HCT116 (cell line): Measurements from ENCODE around the gene DOCK3. TPM values are rescaled to one million over a fixed set of nuclear protein-coding genes. Genes with fewer than 3 reads are reported as not detected.
"Not testable (repeated sequence)": the region's sequence is repeated elsewhere in the genome, so short reads cannot be mapped to it uniquely, and the experiment has no call there.

Experiments
- ATAC-seq: fragments of 200-7000 bp; cut with Tn5 transposase; 2 replicates; pipeline ENCODE4 v1.9.1; 2020; ENCODE audit warnings: mild to moderate bottlenecking, moderate library complexity
- BruUV-seq: library from RNA; stranded (reverse); fragments of 400-500 nt; replicated peaks from 2 replicates; lab custom pipeline; 2021; lab: Mats Ljungman, UMichigan
- CTCF ChIA-PET: fragments of 300-600 bp; sonication (Branson Sonifier 250); formaldehyde crosslinking; loops from one replicate; lab custom pipeline; 2021; ENCODE audit warnings: antibody characterized with exemption; lab: Charles Lee
- POLR2A ChIA-PET: fragments of 300-600, 350-600 bp; sonication (Branson Sonifier 250); formaldehyde crosslinking; loops from one replicate; lab custom pipeline; 2021; ENCODE audit warnings: antibody characterized with exemption; lab: Charles Lee
- RAD21 ChIA-PET, 2 experiments: fragments of 300-600 bp; sonication (Branson Sonifier 250); formaldehyde crosslinking; loops; one replicate each; lab custom pipeline; 2023; ENCODE audit warnings: low total read pairs in 2 of 2; ENCODE audit not compliant: uncharacterized antibody in 2 of 2, unreplicated experiment in 2 of 2, low non-redundant PET in 1 of 2; lab: Charles Lee
- DNase-seq: peaks from one replicate; pipeline ENCODE4 v3.0.0-alpha.2; 2010; ENCODE audit warnings: low read depth, low spot score
- H2AFZ ChIP-seq: fragments of 200-600 bp; shearing (Covaris generic), sonication (generic); 2 replicates; pipeline ENCODE4 v1.6.1; 2017; ENCODE audit warnings: low read depth, mixed run types, mixed read lengths, antibody characterized with exemption, low read length; ENCODE audit not compliant: poor library complexity, severe bottlenecking
- H3K27ac ChIP-seq: 2 replicates; pipeline ENCODE4 v1.5.1; 2012; ENCODE audit warnings: low read depth, low read length
- H3K27me3 ChIP-seq: fragments of 200-600 bp; sonication (generic); 2 replicates; pipeline ENCODE4 v1.6.1; 2016; ENCODE audit warnings: mixed run types, low read length, mixed read lengths; ENCODE audit not compliant: insufficient read depth
- H3K36me3 ChIP-seq, 2 experiments: fragments of 200-500 bp in 1 of 2; fragments of 200-600 bp in 1 of 2; sonication (Bioruptor generic) in 1 of 2; sonication (generic) in 1 of 2; 2 replicates each; pipeline versions ENCODE4 v1.5.1 to v1.6.1; 2014 to 2016; ENCODE audit warnings: low read length in 2 of 2, inconsistent platforms in 1 of 2, mixed read lengths in 1 of 2, mixed run types in 1 of 2; ENCODE audit not compliant: insufficient read depth in 2 of 2, control insufficient read depth in 1 of 2
- H3K4me1 ChIP-seq, 2 experiments: fragments of 200-600 bp in 1 of 2; sonication (generic) in 1 of 2; 2 replicates each; pipeline versions ENCODE4 v1.5.1 to v1.6.1; 2012 to 2017; ENCODE audit warnings: low read length in 2 of 2, inconsistent platforms in 1 of 2, mild to moderate bottlenecking in 1 of 2, mixed read lengths in 1 of 2, mixed run types in 1 of 2, moderate library complexity in 1 of 2; ENCODE audit not compliant: insufficient read depth in 2 of 2, control insufficient read depth in 1 of 2
- H3K4me2 ChIP-seq: fragments of 200-600 bp; sonication (generic); 2 replicates; pipeline ENCODE4 v1.6.1; 2017; ENCODE audit warnings: mixed run types, low read length, mixed read lengths
- H3K4me3 ChIP-seq, 2 experiments: fragments of 200-600 bp in 1 of 2; sonication (generic) in 1 of 2; replicated peaks in 1 of 2; 2 replicates each; pipeline ENCODE4 v1.5.1; 2011 to 2016; ENCODE audit warnings: low read length in 2 of 2, control low read depth in 1 of 2, low read depth in 1 of 2, mild to moderate bottlenecking in 1 of 2, mixed read lengths in 1 of 2, mixed run types in 1 of 2
- H3K79me2 ChIP-seq: fragments of 200-600 bp; sonication (generic); 2 replicates; pipeline ENCODE4 v1.6.1; 2017; ENCODE audit warnings: mild to moderate bottlenecking, mixed run types, low read length, moderate library complexity, mixed read lengths; ENCODE audit not compliant: insufficient read depth
- H3K9ac ChIP-seq: fragments of 200-600 bp; sonication (generic); 2 replicates; pipeline ENCODE4 v1.6.1; 2016; ENCODE audit warnings: low read length, mixed read lengths
- H3K9me2 ChIP-seq: fragments of 200-600 bp; sonication (generic), shearing (Covaris generic); 2 replicates; pipeline ENCODE4 v1.6.1; 2017; ENCODE audit warnings: mixed run types, mild to moderate bottlenecking, moderate library complexity; ENCODE audit not compliant: insufficient read depth
- H3K9me3 ChIP-seq, 2 experiments: fragments of 200-500 bp in 1 of 2; fragments of 200-600 bp in 1 of 2; sonication (Bioruptor generic) in 1 of 2; sonication (generic) in 1 of 2; 2 replicates each; pipeline ENCODE4 v1.6.1; 2014 to 2017; ENCODE audit warnings: low read length in 2 of 2, mixed read lengths in 2 of 2, inconsistent platforms in 1 of 2, low read depth in 1 of 2, mild to moderate bottlenecking in 1 of 2, mixed run types in 1 of 2, moderate library complexity in 1 of 2; ENCODE audit not compliant: control insufficient read depth in 1 of 2, insufficient read depth in 1 of 2
- H4K20me1 ChIP-seq: fragments of 200-600 bp; sonication (generic), shearing (Covaris generic); 2 replicates; pipeline ENCODE4 v1.6.1; 2017; ENCODE audit warnings: mixed run types, mild to moderate bottlenecking, moderate library complexity; ENCODE audit not compliant: insufficient read depth
- CBX3 ChIP-seq: IDR thresholded peaks from 2 replicates; pipeline ENCODE4 v1.6.1; 2012; ENCODE audit warnings: low read depth
- CEBPB ChIP-seq: IDR thresholded peaks from 2 replicates; pipeline ENCODE4 v1.6.1; 2012; ENCODE audit warnings: low read depth
- EGR1 ChIP-seq: IDR thresholded peaks from 2 replicates; pipeline ENCODE4 v1.6.1; 2012; ENCODE audit warnings: low read depth
- EZH2 ChIP-seq: fragments of 200-600 bp; sonication (generic); IDR thresholded peaks from 2 replicates; pipeline ENCODE4 v1.6.1; 2017; ENCODE audit warnings: antibody characterized with exemption, mixed run types
- FOSL1 ChIP-seq: IDR thresholded peaks from 2 replicates; pipeline ENCODE4 v1.6.1; 2012; ENCODE audit warnings: low read depth
- JUND ChIP-seq: IDR thresholded peaks from 2 replicates; pipeline ENCODE4 v1.6.1; 2012
- POLR2AphosphoS5 ChIP-seq: IDR thresholded peaks from 2 replicates; pipeline ENCODE4 v1.6.1; 2011; ENCODE audit warnings: mild to moderate bottlenecking, low read depth, low read length, moderate library complexity
- RAD21 ChIP-seq: IDR thresholded peaks from 2 replicates; pipeline ENCODE4 v1.6.1; 2012; ENCODE audit warnings: low read depth, mild to moderate bottlenecking
- SIN3A ChIP-seq: IDR thresholded peaks from 2 replicates; pipeline ENCODE4 v1.6.1; 2012; ENCODE audit warnings: low read depth
- SP1 ChIP-seq: IDR thresholded peaks from 2 replicates; pipeline ENCODE4 v1.6.1; 2012; ENCODE audit warnings: low read depth
- SRF ChIP-seq: IDR thresholded peaks from 2 replicates; pipeline ENCODE4 v1.6.1; 2012; ENCODE audit warnings: low read depth
- TCF7L2 ChIP-seq: IDR thresholded peaks from 2 replicates; pipeline ENCODE4 v1.7.0; 2011; ENCODE audit warnings: borderline replicate concordance, inconsistent platforms; ENCODE audit not compliant: insufficient read depth, insufficient read length; ENCODE audit errors: extremely low read depth
- ZFX ChIP-seq: fragments of 450-650 bp; IDR thresholded peaks from 2 replicates; pipeline ENCODE4 v1.6.1; 2017
- ZNF274 ChIP-seq: fragments of 200-500 bp; sonication (Bioruptor generic); IDR thresholded peaks from 2 replicates; pipeline ENCODE4 v1.6.1; 2014; ENCODE audit warnings: mild to moderate bottlenecking, low read depth, low read length, inconsistent platforms
- intact Hi-C: fragments of 100-400 bp; cut with micrococcal nuclease; formaldehyde crosslinking; loops from 2 replicates; pipeline ENCODE4 v1.10.0; 2022
- total RNA-seq: library from RNA; stranded (reverse); gene quantifications from one replicate; pipeline ENCODE4 v1.2.1, GENCODE V29; 2021; ENCODE audit not compliant: unreplicated experiment
- TF ChIP-seq, protein P1 (sequence below): IDR thresholded peaks from 2 replicates; pipeline ENCODE4 v1.6.1; 2012
- TF ChIP-seq, protein P2 (sequence below): IDR thresholded peaks from 2 replicates; pipeline ENCODE4 v1.6.1; 2012
- TF ChIP-seq, protein P3 (sequence below), 3 experiments: fragments of 200-600 bp in 1 of 3; sonication (generic) in 1 of 3; IDR thresholded peaks in 2 of 3; conservative IDR thresholded peaks in 1 of 3; 2 replicates each; pipeline ENCODE4 v1.5.1; 2012 to 2017; ENCODE audit warnings: low read depth in 2 of 3, low read length in 2 of 3, antibody characterized with exemption in 1 of 3, borderline replicate concordance in 1 of 3, control low read depth in 1 of 3, mild to moderate bottlenecking in 1 of 3, mixed read lengths in 1 of 3, mixed run types in 1 of 3, moderate library complexity in 1 of 3; ENCODE audit not compliant: insufficient read depth in 1 of 3
- TF ChIP-seq, protein P4 (sequence below): IDR thresholded peaks from 2 replicates; pipeline ENCODE4 v1.6.1; 2012; ENCODE audit warnings: low read depth

Gene DOCK3
- total RNA-seq, 1 experiment from 2014 or later = 4.2 TPM

DNA sequence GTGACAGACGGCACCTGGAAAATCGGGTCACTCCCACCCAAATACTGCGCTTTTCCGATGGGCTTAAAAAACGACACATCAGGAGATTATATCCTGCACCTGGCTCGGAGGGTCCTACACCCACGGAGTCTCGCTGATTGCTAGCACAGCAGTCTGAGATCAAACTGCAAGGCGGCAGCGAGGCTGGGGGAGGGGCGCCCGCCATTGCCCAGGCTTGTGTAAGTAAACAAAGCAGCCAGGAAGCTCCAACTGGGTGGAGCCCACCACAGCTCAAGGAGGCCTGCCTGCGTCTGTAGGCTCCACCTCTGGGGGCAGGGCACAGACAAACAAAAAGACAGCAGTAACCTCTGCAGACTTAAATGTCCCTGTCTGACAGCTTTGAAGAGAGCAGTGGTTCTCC lies 524.6 kb downstream of the DOCK3 start:
- RAD21 ChIA-PET, DNase-seq, CTCF ChIA-PET: not testable (repeated sequence)

DNA sequence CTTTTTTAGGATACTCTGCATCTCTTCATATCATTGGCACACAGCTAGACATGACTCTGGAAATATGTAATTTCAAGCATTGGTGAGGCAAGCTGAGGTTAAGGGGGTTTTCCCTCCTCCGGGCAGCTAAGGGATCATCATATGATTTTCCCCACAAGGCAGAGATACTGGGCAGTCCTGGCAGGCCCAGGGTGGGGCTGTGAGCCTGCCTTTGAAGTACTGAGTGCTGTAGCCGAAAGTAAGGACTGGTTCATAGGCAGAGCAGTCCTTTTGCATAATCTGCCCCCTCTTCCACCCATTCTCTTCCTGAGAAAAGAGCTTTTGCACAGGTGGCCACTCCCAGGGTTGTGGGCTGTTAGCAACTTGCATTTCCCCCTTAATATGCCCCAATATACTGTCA lies 541.6 kb downstream of the DOCK3 start:
- ATAC-seq (no peak), DNase-seq (no peak)
- Histone ChIP-seq H3K79me2 (no peaks in the 10 kb centered on the region), H3K9me2 (no peaks in the 10 kb centered on the region), H3K4me2 (no peak overlapping the region), H3K9ac (no peak overlapping the region), H3K9me3 (no peaks in the 10 kb centered on the region), H3K27me3 (no peaks in the 10 kb centered on the region), H2AFZ (no peak overlapping the region), H3K36me3 (no peaks in the 10 kb centered on the region), H3K27ac (no peak overlapping the region), H4K20me1 (no peaks in the 10 kb centered on the region), H3K4me3 (no peak overlapping the region), H3K4me1 (no peaks in the 10 kb centered on the region)
- ChIA-PET CTCF (no interaction called here), POLR2A (no interaction called here), RAD21 (no interaction called here)
- intact Hi-C loops = no loop called here
- BruUV-seq = no TSS peak
- TF ChIP-seq FOSL1 (no peak), EZH2 (no peak), CBX3 (no peak), EGR1 (no peak), CEBPB (no peak), ZNF274 (no peak), ZFX (no peak), TCF7L2 (no peak), SP1 (no peak), SIN3A (no peak), SRF (no peak), POLR2AphosphoS5 (no peak), JUND (no peak), RAD21 (no peak)
- TF ChIP-seq, protein P1, sequence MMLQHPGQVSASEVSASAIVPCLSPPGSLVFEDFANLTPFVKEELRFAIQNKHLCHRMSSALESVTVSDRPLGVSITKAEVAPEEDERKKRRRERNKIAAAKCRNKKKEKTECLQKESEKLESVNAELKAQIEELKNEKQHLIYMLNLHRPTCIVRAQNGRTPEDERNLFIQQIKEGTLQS = no peak
- TF ChIP-seq, protein P2, sequence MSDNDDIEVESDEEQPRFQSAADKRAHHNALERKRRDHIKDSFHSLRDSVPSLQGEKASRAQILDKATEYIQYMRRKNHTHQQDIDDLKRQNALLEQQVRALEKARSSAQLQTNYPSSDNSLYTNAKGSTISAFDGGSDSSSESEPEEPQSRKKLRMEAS = no peak
- TF ChIP-seq, protein P3, sequence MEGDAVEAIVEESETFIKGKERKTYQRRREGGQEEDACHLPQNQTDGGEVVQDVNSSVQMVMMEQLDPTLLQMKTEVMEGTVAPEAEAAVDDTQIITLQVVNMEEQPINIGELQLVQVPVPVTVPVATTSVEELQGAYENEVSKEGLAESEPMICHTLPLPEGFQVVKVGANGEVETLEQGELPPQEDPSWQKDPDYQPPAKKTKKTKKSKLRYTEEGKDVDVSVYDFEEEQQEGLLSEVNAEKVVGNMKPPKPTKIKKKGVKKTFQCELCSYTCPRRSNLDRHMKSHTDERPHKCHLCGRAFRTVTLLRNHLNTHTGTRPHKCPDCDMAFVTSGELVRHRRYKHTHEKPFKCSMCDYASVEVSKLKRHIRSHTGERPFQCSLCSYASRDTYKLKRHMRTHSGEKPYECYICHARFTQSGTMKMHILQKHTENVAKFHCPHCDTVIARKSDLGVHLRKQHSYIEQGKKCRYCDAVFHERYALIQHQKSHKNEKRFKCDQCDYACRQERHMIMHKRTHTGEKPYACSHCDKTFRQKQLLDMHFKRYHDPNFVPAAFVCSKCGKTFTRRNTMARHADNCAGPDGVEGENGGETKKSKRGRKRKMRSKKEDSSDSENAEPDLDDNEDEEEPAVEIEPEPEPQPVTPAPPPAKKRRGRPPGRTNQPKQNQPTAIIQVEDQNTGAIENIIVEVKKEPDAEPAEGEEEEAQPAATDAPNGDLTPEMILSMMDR (IDR thresholded peaks at IDR 0.05 in 2 of 3, conservative IDR thresholded peaks at IDR 0.05 in 1 of 3; ENCODE audit: borderline replicate concordance in 1 of 3, insufficient read depth in 1 of 3, low read depth in 2 of 3, low read length in 2 of 3) = no peak
- TF ChIP-seq, protein P4, sequence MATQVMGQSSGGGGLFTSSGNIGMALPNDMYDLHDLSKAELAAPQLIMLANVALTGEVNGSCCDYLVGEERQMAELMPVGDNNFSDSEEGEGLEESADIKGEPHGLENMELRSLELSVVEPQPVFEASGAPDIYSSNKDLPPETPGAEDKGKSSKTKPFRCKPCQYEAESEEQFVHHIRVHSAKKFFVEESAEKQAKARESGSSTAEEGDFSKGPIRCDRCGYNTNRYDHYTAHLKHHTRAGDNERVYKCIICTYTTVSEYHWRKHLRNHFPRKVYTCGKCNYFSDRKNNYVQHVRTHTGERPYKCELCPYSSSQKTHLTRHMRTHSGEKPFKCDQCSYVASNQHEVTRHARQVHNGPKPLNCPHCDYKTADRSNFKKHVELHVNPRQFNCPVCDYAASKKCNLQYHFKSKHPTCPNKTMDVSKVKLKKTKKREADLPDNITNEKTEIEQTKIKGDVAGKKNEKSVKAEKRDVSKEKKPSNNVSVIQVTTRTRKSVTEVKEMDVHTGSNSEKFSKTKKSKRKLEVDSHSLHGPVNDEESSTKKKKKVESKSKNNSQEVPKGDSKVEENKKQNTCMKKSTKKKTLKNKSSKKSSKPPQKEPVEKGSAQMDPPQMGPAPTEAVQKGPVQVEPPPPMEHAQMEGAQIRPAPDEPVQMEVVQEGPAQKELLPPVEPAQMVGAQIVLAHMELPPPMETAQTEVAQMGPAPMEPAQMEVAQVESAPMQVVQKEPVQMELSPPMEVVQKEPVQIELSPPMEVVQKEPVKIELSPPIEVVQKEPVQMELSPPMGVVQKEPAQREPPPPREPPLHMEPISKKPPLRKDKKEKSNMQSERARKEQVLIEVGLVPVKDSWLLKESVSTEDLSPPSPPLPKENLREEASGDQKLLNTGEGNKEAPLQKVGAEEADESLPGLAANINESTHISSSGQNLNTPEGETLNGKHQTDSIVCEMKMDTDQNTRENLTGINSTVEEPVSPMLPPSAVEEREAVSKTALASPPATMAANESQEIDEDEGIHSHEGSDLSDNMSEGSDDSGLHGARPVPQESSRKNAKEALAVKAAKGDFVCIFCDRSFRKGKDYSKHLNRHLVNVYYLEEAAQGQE = no peak

More for the DNA sequence above, 524.6 kb downstream of the DOCK3 start:
- H3K4me2 ChIP-seq, H4K20me1 ChIP-seq, ATAC-seq, H3K4me1 ChIP-seq, POLR2A ChIA-PET, H3K4me3 ChIP-seq, H3K27ac ChIP-seq, H3K36me3 ChIP-seq, H2AFZ ChIP-seq, BruUV-seq, H3K9me3 ChIP-seq, H3K79me2 ChIP-seq, H3K9ac ChIP-seq, intact Hi-C loops, H3K27me3 ChIP-seq, H3K9me2 ChIP-seq: not testable (repeated sequence)
